C4-2B (cell line): ENCODE results near the gene SEMA3C.

Experiments used
- ZFX ChIP-seq: fragments of 450-650 bp; IDR thresholded peaks from 2 replicates; pipeline ENCODE4 v1.6.1; 2017
- TF ChIP-seq, protein P1 (sequence below): fragments of 450-650 bp; conservative IDR thresholded peaks from 2 replicates; pipeline ENCODE4 v1.5.1; 2017; ENCODE audit warnings: mild to moderate bottlenecking

DNA sequence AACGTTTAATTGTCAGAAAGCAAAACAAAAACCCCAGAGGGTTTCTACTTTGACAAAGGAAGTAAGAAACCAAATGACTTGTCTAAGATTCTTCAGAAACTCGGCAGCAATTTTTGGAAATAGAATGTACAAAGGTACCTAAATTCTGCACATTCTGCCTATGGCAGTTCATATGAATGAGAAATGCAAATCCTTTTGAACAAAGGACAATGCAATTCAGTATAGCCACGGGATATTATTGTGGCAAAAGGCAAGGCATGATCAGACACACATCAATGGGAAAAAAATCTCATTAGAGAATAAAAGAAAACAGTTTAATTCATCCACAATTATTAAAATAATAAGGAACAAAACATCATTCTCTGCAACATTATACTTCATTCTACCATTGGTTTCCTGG is 93.4 kb downstream of the SEMA3C start:
- TF ChIP-seq, protein P1, sequence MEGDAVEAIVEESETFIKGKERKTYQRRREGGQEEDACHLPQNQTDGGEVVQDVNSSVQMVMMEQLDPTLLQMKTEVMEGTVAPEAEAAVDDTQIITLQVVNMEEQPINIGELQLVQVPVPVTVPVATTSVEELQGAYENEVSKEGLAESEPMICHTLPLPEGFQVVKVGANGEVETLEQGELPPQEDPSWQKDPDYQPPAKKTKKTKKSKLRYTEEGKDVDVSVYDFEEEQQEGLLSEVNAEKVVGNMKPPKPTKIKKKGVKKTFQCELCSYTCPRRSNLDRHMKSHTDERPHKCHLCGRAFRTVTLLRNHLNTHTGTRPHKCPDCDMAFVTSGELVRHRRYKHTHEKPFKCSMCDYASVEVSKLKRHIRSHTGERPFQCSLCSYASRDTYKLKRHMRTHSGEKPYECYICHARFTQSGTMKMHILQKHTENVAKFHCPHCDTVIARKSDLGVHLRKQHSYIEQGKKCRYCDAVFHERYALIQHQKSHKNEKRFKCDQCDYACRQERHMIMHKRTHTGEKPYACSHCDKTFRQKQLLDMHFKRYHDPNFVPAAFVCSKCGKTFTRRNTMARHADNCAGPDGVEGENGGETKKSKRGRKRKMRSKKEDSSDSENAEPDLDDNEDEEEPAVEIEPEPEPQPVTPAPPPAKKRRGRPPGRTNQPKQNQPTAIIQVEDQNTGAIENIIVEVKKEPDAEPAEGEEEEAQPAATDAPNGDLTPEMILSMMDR: no peak
- TF ChIP-seq ZFX: no peak
